GM13977 (cell line): ENCODE measurements around the gene SOCS3.

ENCODE experiments used
- DNase-seq: peaks from one replicate; pipeline ENCODE4 v3.0.0; 2012; ENCODE audit warnings: low spot score
- CTCF ChIP-seq: IDR thresholded peaks from 2 replicates; pipeline ENCODE4 v1.5.1; 2012; ENCODE audit warnings: mild to moderate bottlenecking, control low read depth; ENCODE audit not compliant: insufficient read depth; ENCODE audit errors: extremely low read depth, missing control alignments
- in situ Hi-C: fragments of 300-500 bp; cut with MboI; formaldehyde crosslinking; loops from one replicate; pipeline ENCODE4 v1.12.0; 2022; ENCODE audit warnings: low sequenced_read_pairs, low pct_unique_long_range_greater_than_20kb, mixed read lengths, inconsistent platforms; ENCODE audit not compliant: unreplicated experiment

The SOCS3 gene

GRCh38 chr17:78306913-78307312, 53.0 kb downstream of the SOCS3 start:
- in situ Hi-C loops: no loop called here
- DNase-seq: no peak
- no peak for TF ChIP-seq CTCF
